Middle frontal gyrus (tissue), 1 donor: ENCODE results near the gene CLP1.
"Not testable (repeated sequence)": the region's sequence is repeated elsewhere in the genome, so short reads cannot be mapped to it uniquely, and the experiment has no call there.

Experiments
- DNase-seq: peaks from one replicate; pipeline ENCODE4 v3.0.0-alpha.2; 2015; ENCODE audit warnings: low spot score; ENCODE audit errors: extremely low spot score

Gene CLP1

GRCh38 chr11:57659669-57660068 lies 2.1 kb downstream of the CLP1 start:
- no peak for DNase-seq

- DNase-seq, result no peak
Observed at GRCh38 chr11:57662893-57663292, 5.3 kb downstream of the CLP1 start.

GRCh38 chr11:57663975-57664374 lies 6.4 kb downstream of the CLP1 start:
- no peak for DNase-seq

- peak; percentile 97 for DNase-seq
Observed at GRCh38 chr11:57667117-57667735, 9.7 kb downstream of the CLP1 start.

GRCh38 chr11:57667736-57668433 lies 10.3 kb downstream of the CLP1 start, which contains the start of gene ZDHHC5:
Gene ZDHHC5 (plus strand): TSS chr11:57668114. CDS start chr11:57673091, 4,977 bp downstream.
- peak; percentile 97 for DNase-seq

GRCh38 chr11:57668434-57668782 lies 10.8 kb downstream of the CLP1 start:
- no peak for DNase-seq

- DNase-seq, result no peak
Observed at GRCh38 chr11:57674251-57674650, 16.7 kb downstream of the CLP1 start.

GRCh38 chr11:57675176-57675941 lies 17.8 kb downstream of the CLP1 start:
- no peak for DNase-seq

- DNase-seq, result no peak
Observed at GRCh38 chr11:57679396-57679795, 21.8 kb downstream of the CLP1 start.

GRCh38 chr11:57680552-57680874 lies 23.0 kb downstream of the CLP1 start:
- DNase-seq, result no peak

GRCh38 chr11:57681168-57681567 lies 23.6 kb downstream of the CLP1 start:
- DNase-seq, result no peak

GRCh38 chr11:57690474-57690873 lies 32.9 kb downstream of the CLP1 start:
- not testable (repeated sequence) for DNase-seq

GRCh38 chr11:57698843-57699365 lies 41.3 kb downstream of the CLP1 start:
- DNase-seq, result no peak

GRCh38 chr11:57699813-57700212 lies 42.3 kb downstream of the CLP1 start:
- DNase-seq, result no peak

GRCh38 chr11:57700425-57700824 lies 42.9 kb downstream of the CLP1 start:
- no peak for DNase-seq

GRCh38 chr11:57703341-57703740 lies 45.8 kb downstream of the CLP1 start:
- no peak for DNase-seq

- DNase-seq, result no peak
Observed at GRCh38 chr11:57704932-57705331, 47.4 kb downstream of the CLP1 start.

- DNase-seq, result not testable (repeated sequence)
Observed at GRCh38 chr11:57705432-57705831, 47.9 kb downstream of the CLP1 start.

- DNase-seq, result no peak
Observed at GRCh38 chr11:57709802-57710367, 52.3 kb downstream of the CLP1 start.
